ENCODE data around the gene KDM8.

DNA sequence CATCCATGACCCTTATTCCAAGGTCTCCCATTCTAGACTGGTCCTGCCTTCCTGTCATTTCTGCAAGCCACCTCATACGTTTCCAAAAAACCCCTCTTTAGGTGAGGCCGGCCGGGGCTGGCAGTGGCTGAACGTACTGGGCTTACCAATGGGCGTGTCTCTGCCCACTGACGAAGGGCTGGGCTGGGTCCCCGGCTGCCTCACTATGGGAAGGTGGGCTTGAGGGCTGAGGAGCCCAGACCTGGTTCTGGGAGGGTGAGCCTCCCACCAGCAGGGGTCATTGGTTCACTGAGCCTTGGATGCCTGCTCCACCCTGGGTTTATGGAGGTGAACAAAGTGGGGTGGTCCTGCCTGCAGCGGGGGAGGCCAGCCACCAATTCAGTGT lies 19.9 kb downstream of the KDM8 start:
- no peak for TF ChIP-seq OVOL2 (CRISPR knock-in tag; IDR thresholded peaks at IDR 0.05; ENCODE audit: borderline replicate concordance)
- TF ChIP-seq SP1 (CRISPR knock-in tag; conservative IDR thresholded peaks at IDR 0.05): no peak
- TF ChIP-seq, protein P1, sequence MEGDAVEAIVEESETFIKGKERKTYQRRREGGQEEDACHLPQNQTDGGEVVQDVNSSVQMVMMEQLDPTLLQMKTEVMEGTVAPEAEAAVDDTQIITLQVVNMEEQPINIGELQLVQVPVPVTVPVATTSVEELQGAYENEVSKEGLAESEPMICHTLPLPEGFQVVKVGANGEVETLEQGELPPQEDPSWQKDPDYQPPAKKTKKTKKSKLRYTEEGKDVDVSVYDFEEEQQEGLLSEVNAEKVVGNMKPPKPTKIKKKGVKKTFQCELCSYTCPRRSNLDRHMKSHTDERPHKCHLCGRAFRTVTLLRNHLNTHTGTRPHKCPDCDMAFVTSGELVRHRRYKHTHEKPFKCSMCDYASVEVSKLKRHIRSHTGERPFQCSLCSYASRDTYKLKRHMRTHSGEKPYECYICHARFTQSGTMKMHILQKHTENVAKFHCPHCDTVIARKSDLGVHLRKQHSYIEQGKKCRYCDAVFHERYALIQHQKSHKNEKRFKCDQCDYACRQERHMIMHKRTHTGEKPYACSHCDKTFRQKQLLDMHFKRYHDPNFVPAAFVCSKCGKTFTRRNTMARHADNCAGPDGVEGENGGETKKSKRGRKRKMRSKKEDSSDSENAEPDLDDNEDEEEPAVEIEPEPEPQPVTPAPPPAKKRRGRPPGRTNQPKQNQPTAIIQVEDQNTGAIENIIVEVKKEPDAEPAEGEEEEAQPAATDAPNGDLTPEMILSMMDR (IDR thresholded peaks at IDR 0.05): no peak
- TF ChIP-seq, protein P2, sequence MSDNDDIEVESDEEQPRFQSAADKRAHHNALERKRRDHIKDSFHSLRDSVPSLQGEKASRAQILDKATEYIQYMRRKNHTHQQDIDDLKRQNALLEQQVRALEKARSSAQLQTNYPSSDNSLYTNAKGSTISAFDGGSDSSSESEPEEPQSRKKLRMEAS (CRISPR knock-in tag; IDR thresholded peaks at IDR 0.05): no peak
- TF ChIP-seq E2F5 (CRISPR knock-in tag; IDR thresholded peaks at IDR 0.05): no peak
- TF ChIP-seq FOXJ3 (CRISPR knock-in tag; IDR thresholded peaks at IDR 0.05; ENCODE audit: borderline replicate concordance): no peak
- TF ChIP-seq, protein P3, sequence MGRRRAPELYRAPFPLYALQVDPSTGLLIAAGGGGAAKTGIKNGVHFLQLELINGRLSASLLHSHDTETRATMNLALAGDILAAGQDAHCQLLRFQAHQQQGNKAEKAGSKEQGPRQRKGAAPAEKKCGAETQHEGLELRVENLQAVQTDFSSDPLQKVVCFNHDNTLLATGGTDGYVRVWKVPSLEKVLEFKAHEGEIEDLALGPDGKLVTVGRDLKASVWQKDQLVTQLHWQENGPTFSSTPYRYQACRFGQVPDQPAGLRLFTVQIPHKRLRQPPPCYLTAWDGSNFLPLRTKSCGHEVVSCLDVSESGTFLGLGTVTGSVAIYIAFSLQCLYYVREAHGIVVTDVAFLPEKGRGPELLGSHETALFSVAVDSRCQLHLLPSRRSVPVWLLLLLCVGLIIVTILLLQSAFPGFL (CRISPR knock-in tag; IDR thresholded peaks at IDR 0.05; ENCODE audit: borderline replicate concordance): no peak
- TF ChIP-seq ESRRA (CRISPR knock-in tag; IDR thresholded peaks at IDR 0.05; ENCODE audit: borderline replicate concordance): no peak
- TF ChIP-seq TEAD4 (CRISPR knock-in tag; IDR thresholded peaks at IDR 0.05): no peak
- TF ChIP-seq ZNF219 (CRISPR knock-in tag; IDR thresholded peaks at IDR 0.05; ENCODE audit: borderline replicate concordance): no peak
- TF ChIP-seq, protein P4, sequence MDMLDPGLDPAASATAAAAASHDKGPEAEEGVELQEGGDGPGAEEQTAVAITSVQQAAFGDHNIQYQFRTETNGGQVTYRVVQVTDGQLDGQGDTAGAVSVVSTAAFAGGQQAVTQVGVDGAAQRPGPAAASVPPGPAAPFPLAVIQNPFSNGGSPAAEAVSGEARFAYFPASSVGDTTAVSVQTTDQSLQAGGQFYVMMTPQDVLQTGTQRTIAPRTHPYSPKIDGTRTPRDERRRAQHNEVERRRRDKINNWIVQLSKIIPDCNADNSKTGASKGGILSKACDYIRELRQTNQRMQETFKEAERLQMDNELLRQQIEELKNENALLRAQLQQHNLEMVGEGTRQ (CRISPR knock-in tag; IDR thresholded peaks at IDR 0.05): no peak
